Measurements from ENCODE around the gene CCDC60.

The CCDC60 gene

GRCh38 chr12:119486599-119487154 lies 152.1 kb downstream of the CCDC60 start:
- Mint-ChIP-seq H3K9me3 (peaks cover 6% of the 10 kb centered on the region), H3K27ac (no peak overlapping the region), H3K4me1 (no peaks in the 10 kb centered on the region), H3K27me3 (ENCODE audit: low read depth) (peaks cover 13% of the 10 kb centered on the region), H3K36me3 (ENCODE audit: low read depth) (no peaks in the 10 kb centered on the region), H3K4me3 (no peak overlapping the region)
- no peak for TF ChIP-seq CTCF (IDR thresholded peaks at IDR 0.05; ENCODE audit: unreplicated experiment in 3 of 3)

- no peaks in the 10 kb centered on the region for H3K36me3 Mint-ChIP-seq (ENCODE audit: low read depth)
- H3K27ac Mint-ChIP-seq: no peak overlapping the region
- H3K4me3 Mint-ChIP-seq: no peak overlapping the region
- no peaks in the 10 kb centered on the region for H3K4me1 Mint-ChIP-seq
- H3K9me3 Mint-ChIP-seq: peaks cover 2% of the 10 kb centered on the region
- TF ChIP-seq CTCF (IDR thresholded peaks at IDR 0.05; ENCODE audit: unreplicated experiment in 3 of 3): no peak
- H3K27me3 Mint-ChIP-seq (ENCODE audit: low read depth): peaks cover 17% of the 10 kb centered on the region
These were observed 157.3 kb downstream of the CCDC60 start for GRCh38 chr12:119491814-119492213.

- Mint-ChIP-seq H3K36me3 (ENCODE audit: low read depth) (no peaks in the 10 kb centered on the region), H3K9me3 (no peaks in the 10 kb centered on the region), H3K27me3 (ENCODE audit: low read depth) (peaks cover 49% of the 10 kb centered on the region), H3K27ac (no peak overlapping the region), H3K4me3 (no peak overlapping the region), H3K4me1 (no peaks in the 10 kb centered on the region)
- TF ChIP-seq CTCF (IDR thresholded peaks at IDR 0.05; ENCODE audit: unreplicated experiment in 3 of 3): no peak
These were observed 165.7 kb downstream of the CCDC60 start for GRCh38 chr12:119500209-119500608.

- H3K4me3 Mint-ChIP-seq: no peak overlapping the region
These were observed 166.5 kb downstream of the CCDC60 start for GRCh38 chr12:119501052-119501451.

GRCh38 chr12:119505001-119505400 lies 170.5 kb downstream of the CCDC60 start:
- no peaks in the 10 kb centered on the region for H3K36me3 Mint-ChIP-seq (ENCODE audit: low read depth)
- no peaks in the 10 kb centered on the region for H3K9me3 Mint-ChIP-seq
- no peak overlapping the region for H3K27ac Mint-ChIP-seq
- H3K4me1 Mint-ChIP-seq: no peaks in the 10 kb centered on the region
- TF ChIP-seq CTCF (IDR thresholded peaks at IDR 0.05; ENCODE audit: unreplicated experiment in 3 of 3): no peak
- H3K4me3 Mint-ChIP-seq: no peak overlapping the region
- peaks cover 12% of the 10 kb centered on the region for H3K27me3 Mint-ChIP-seq (ENCODE audit: low read depth)

More at GRCh38 chr12:119501052-119501451, 166.5 kb downstream of the CCDC60 start:
- H3K4me1 Mint-ChIP-seq: no peaks in the 10 kb centered on the region
- H3K36me3 Mint-ChIP-seq (ENCODE audit: low read depth): no peaks in the 10 kb centered on the region
- no peak overlapping the region for H3K27ac Mint-ChIP-seq
- H3K9me3 Mint-ChIP-seq: no peaks in the 10 kb centered on the region
- peaks cover 49% of the 10 kb centered on the region for H3K27me3 Mint-ChIP-seq (ENCODE audit: low read depth)
- no peak for TF ChIP-seq CTCF (IDR thresholded peaks at IDR 0.05; ENCODE audit: unreplicated experiment in 3 of 3)

- H3K4me3 Mint-ChIP-seq: no peak overlapping the region
- TF ChIP-seq CTCF (IDR thresholded peaks at IDR 0.05; ENCODE audit: unreplicated experiment in 3 of 3): no peak
- no peaks in the 10 kb centered on the region for H3K9me3 Mint-ChIP-seq
- H3K36me3 Mint-ChIP-seq (ENCODE audit: low read depth): no peaks in the 10 kb centered on the region
- H3K27ac Mint-ChIP-seq: no peak overlapping the region
- no peaks in the 10 kb centered on the region for H3K4me1 Mint-ChIP-seq
- peaks cover 5% of the 10 kb centered on the region for H3K27me3 Mint-ChIP-seq (ENCODE audit: low read depth)
These were observed 178.4 kb downstream of the CCDC60 start for GRCh38 chr12:119512772-119513497.
